Transverse colon (tissue), 4 donors: Measurements from ENCODE around the gene KRT84. TPM values are rescaled to one million over a fixed set of nuclear protein-coding genes. Genes with fewer than 3 reads are reported as not detected.

Source experiments
- DNase-seq: peaks from one replicate; pipeline ENCODE4 v3.0.0-alpha.2; 2019
- H3K27ac ChIP-seq, 4 donors: fragments of 200-600 bp; sonication (generic); 2 replicates each; pipeline ENCODE4 v1.5.1; 2016 to 2018; ENCODE audit warnings: inconsistent platforms in 4 of 4
- H3K27me3 ChIP-seq: fragments of 200-600 bp; sonication (generic); 2 replicates; pipeline ENCODE4 v1.5.1; 2017; ENCODE audit warnings: inconsistent platforms
- H3K36me3 ChIP-seq, 4 donors: fragments of 200-600 bp; sonication (generic); 2 replicates each; pipeline ENCODE4 v1.5.1; 2017 to 2019; ENCODE audit warnings: inconsistent platforms in 4 of 4
- H3K4me1 ChIP-seq, 4 donors: fragments of 200-600 bp; sonication (generic); 2 replicates each; pipeline ENCODE4 v1.5.1; 2017 to 2020; ENCODE audit warnings: inconsistent platforms in 4 of 4
- H3K4me3 ChIP-seq, 4 donors: fragments of 200-600 bp; sonication (generic); 1 replicate in 1 of 4; 2 replicates in 3 of 4; pipeline versions ENCODE4 v1.5.1 to v1.6.1; 2017 to 2019; ENCODE audit warnings: inconsistent platforms in 4 of 4
- H3K9me3 ChIP-seq, 2 donors: fragments of 200-600 bp; sonication (generic); 2 replicates each; pipeline ENCODE4 v1.5.1; 2017 to 2019; ENCODE audit warnings: inconsistent platforms in 2 of 2
- CTCF ChIP-seq, 5 experiments: fragments of 200-600 bp in 3 of 5; fragments of 450-650 bp in 2 of 5; sonication (generic) in 3 of 5; IDR thresholded peaks; 1 replicate in 2 of 5; 2 replicates in 3 of 5; pipeline ENCODE4 v1.5.1; 2016 to 2017; ENCODE audit warnings: antibody characterized with exemption in 5 of 5, inconsistent platforms in 3 of 5, mild to moderate bottlenecking in 2 of 5, moderate library complexity in 1 of 5
- EP300 ChIP-seq: sonication (generic); formaldehyde crosslinking; IDR thresholded peaks from one replicate; pipeline ENCODE4 v1.6.1; 2017; ENCODE audit warnings: antibody characterized with exemption, low read depth
- POLR2A ChIP-seq: fragments of 450-650 bp; IDR thresholded peaks from one replicate; pipeline ENCODE4 v1.6.1; 2016; ENCODE audit warnings: antibody characterized with exemption, mild to moderate bottlenecking, moderate library complexity
- POLR2AphosphoS5 ChIP-seq, 3 donors: sonication (generic); formaldehyde crosslinking; IDR thresholded peaks; one replicate each; pipeline ENCODE4 v1.6.1; 2016; ENCODE audit warnings: antibody characterized with exemption in 3 of 3
- WGBS, 2 donors: methylation state at CpG; one replicate each; pipeline ENCODE4 v1.1.5; 2018; ENCODE audit warnings: low coverage in 1 of 2; 5-methylcytosine and 5-hydroxymethylcytosine counted together
- in situ Hi-C, 4 donors: fragments of 200-750 bp; cut with MboI; loops; one replicate each; pipeline versions ENCODE4 v1.15.0 to v1.15.1; 2017; ENCODE audit warnings: low sequenced_read_pairs in 3 of 4, low pct_ligation_motif_present in 1 of 4, low pct_unique_long_range_greater_than_20kb in 1 of 4
- intact Hi-C: fragments of 100-400 bp; cut with DNase I; formaldehyde crosslinking; loops from one replicate; pipeline ENCODE4 v1.15.1; 2023; ENCODE audit warnings: low total_unique reads
- total RNA-seq, 4 donors: library from RNA; depleted of rRNA; stranded (reverse); fragments of >200 nt; gene quantifications; one replicate each; pipeline ENCODE4 v1.1.0, GENCODE V29; 2016

KRT84 gene
- total RNA-seq, 4 donors from 2014 or later: not detected

GRCh38 chr12:52363111-52363679, 22.3 kb downstream of the KRT84 start:
- no peak for DNase-seq
- TF ChIP-seq EP300 (no peak), CTCF (IDR thresholded peaks at IDR 0.05) (no peak), POLR2A (no peak), POLR2AphosphoS5 (IDR thresholded peaks at IDR 0.05) (no peak)
- intact Hi-C loops (no loop called here), in situ Hi-C loops (no loop called here)
- H3K27me3 ChIP-seq: no peaks in the 10 kb centered on the region
- H3K4me1 ChIP-seq: no peaks in the 10 kb centered on the region
- WGBS, 2 donors: 90% methylated on average over 12 of the region's 12 CpGs; no CpG with 5 or more reads in 1 of the 2 donors
- H3K4me3 ChIP-seq: no peak overlapping the region
- no peaks in the 10 kb centered on the region for H3K9me3 ChIP-seq
- no peaks in the 10 kb centered on the region for H3K36me3 ChIP-seq
- no peak overlapping the region for H3K27ac ChIP-seq

GRCh38 chr12:52362118-52362726, 23.2 kb downstream of the KRT84 start:
- H3K27ac ChIP-seq: no peak overlapping the region
- TF ChIP-seq CTCF (IDR thresholded peaks at IDR 0.05): peak in 1 of 5 experiments; percentile 10
- TF ChIP-seq EP300: no peak
- no peak for TF ChIP-seq POLR2A
- TF ChIP-seq POLR2AphosphoS5 (IDR thresholded peaks at IDR 0.05): no peak
- in situ Hi-C loops (no loop called here), intact Hi-C loops (no loop called here)
- H3K4me1 ChIP-seq: no peaks in the 10 kb centered on the region
- H3K27me3 ChIP-seq: no peaks in the 10 kb centered on the region
- H3K4me3 ChIP-seq: no peak overlapping the region
- 89% methylated on average over 11 of the region's 11 CpGs; no CpG with 5 or more reads in 1 of the 2 donors for WGBS, 2 donors
- DNase-seq: no peak
- H3K36me3 ChIP-seq: no peaks in the 10 kb centered on the region
- no peaks in the 10 kb centered on the region for H3K9me3 ChIP-seq

- H3K27ac ChIP-seq: no peak overlapping the region
- no peaks in the 10 kb centered on the region for H3K4me1 ChIP-seq
- H3K27me3 ChIP-seq: no peaks in the 10 kb centered on the region
- no peak for DNase-seq
- H3K4me3 ChIP-seq: no peak overlapping the region
- in situ Hi-C loops: no loop called here
- TF ChIP-seq CTCF (IDR thresholded peaks at IDR 0.05): no peak
- no peaks in the 10 kb centered on the region for H3K36me3 ChIP-seq
- 94 to 100% methylated on average over 1 of the region's 1 CpG for WGBS, 2 donors
- no peaks in the 10 kb centered on the region for H3K9me3 ChIP-seq
- intact Hi-C loops: no loop called here
Measured at GRCh38 chr12:52361553-52361952, 23.9 kb downstream of the KRT84 start.

GRCh38 chr12:52360663-52361271, 24.7 kb downstream of the KRT84 start:
- in situ Hi-C loops (no loop called here), intact Hi-C loops (no loop called here)

More at GRCh38 chr12:52360663-52361271, 24.7 kb downstream of the KRT84 start:
- H3K27ac ChIP-seq: no peak overlapping the region
- no peaks in the 10 kb centered on the region for H3K9me3 ChIP-seq
- DNase-seq: no peak
- H3K36me3 ChIP-seq: no peaks in the 10 kb centered on the region
- TF ChIP-seq CTCF (IDR thresholded peaks at IDR 0.05) (no peak), POLR2AphosphoS5 (IDR thresholded peaks at IDR 0.05) (no peak), POLR2A (no peak), EP300 (no peak)
- no peaks in the 10 kb centered on the region for H3K4me1 ChIP-seq
- no peaks in the 10 kb centered on the region for H3K27me3 ChIP-seq
- no peak overlapping the region for H3K4me3 ChIP-seq
- 40 to 84% methylated on average over 1 to 13 of the region's 13 CpGs for WGBS, 2 donors
